T-helper 2 cell treated with Interferon-gamma antibody and Interleukin-4, amounts not matched to agents 5 μg/mL and 100 μg/mL, for 36 hours (primary cell): Measurements from ENCODE around the gene HOATZ.
A peak's percentile ranks its signal among the peaks of the same experiment; 100 is the strongest.

Experiments used
- DNase-seq: peaks from one replicate; pipeline ENCODE4 v3.0.0; 2021; ENCODE audit warnings: low spot score
- H3K27ac Mint-ChIP-seq: one replicate; pipeline ENCODE4 v1.8.0; 2021; ENCODE audit warnings: mild to moderate bottlenecking, mixed read lengths
- H3K27me3 Mint-ChIP-seq: one replicate; pipeline ENCODE4 v1.8.0; 2021; ENCODE audit warnings: low read depth, mixed read lengths
- H3K36me3 Mint-ChIP-seq: one replicate; pipeline ENCODE4 v1.8.0; 2021; ENCODE audit warnings: low read depth, mixed read lengths
- H3K4me1 Mint-ChIP-seq: one replicate; pipeline ENCODE4 v1.8.0; 2021; ENCODE audit warnings: low read depth, mixed read lengths
- H3K4me3 Mint-ChIP-seq: one replicate; pipeline ENCODE4 v1.8.0; 2022; ENCODE audit warnings: mild to moderate bottlenecking, moderate library complexity, mixed read lengths
- H3K9me3 Mint-ChIP-seq: one replicate; pipeline ENCODE4 v1.8.0; 2021; ENCODE audit warnings: mixed read lengths

HOATZ gene

GRCh38 chr11:111569476-111569875 is 54.9 kb downstream of the HOATZ start:
- H3K27ac Mint-ChIP-seq = no peak overlapping the region
- H3K4me3 Mint-ChIP-seq = no peak overlapping the region
- H3K27me3 Mint-ChIP-seq = peaks cover 9% of the 10 kb centered on the region
- peaks cover 2% of the 10 kb centered on the region for H3K4me1 Mint-ChIP-seq
- H3K36me3 Mint-ChIP-seq = no peaks in the 10 kb centered on the region
- no peak for DNase-seq
- H3K9me3 Mint-ChIP-seq = no peaks in the 10 kb centered on the region

- Mint-ChIP-seq H3K4me1 (peaks cover 3% of the 10 kb centered on the region), H3K27me3 (peaks cover 9% of the 10 kb centered on the region), H3K27ac (no peak overlapping the region), H3K36me3 (no peaks in the 10 kb centered on the region), H3K4me3 (no peak overlapping the region), H3K9me3 (no peaks in the 10 kb centered on the region)
- DNase-seq = no peak
Measured at GRCh38 chr11:111570796-111571195, 56.2 kb downstream of the HOATZ start.

- Mint-ChIP-seq H3K27ac (no peak overlapping the region), H3K4me1 (peaks cover 3% of the 10 kb centered on the region), H3K36me3 (no peaks in the 10 kb centered on the region), H3K27me3 (peaks cover 9% of the 10 kb centered on the region), H3K4me3 (no peak overlapping the region), H3K9me3 (no peaks in the 10 kb centered on the region)
- no peak for DNase-seq
Measured at GRCh38 chr11:111571829-111572501, 57.4 kb downstream of the HOATZ start.

GRCh38 chr11:111572581-111572980 is 58.0 kb downstream of the HOATZ start:
- Mint-ChIP-seq H3K9me3 (no peaks in the 10 kb centered on the region), H3K4me1 (peaks cover 3% of the 10 kb centered on the region), H3K4me3 (no peak overlapping the region), H3K27ac (no peak overlapping the region), H3K27me3 (peaks cover 11% of the 10 kb centered on the region), H3K36me3 (no peaks in the 10 kb centered on the region)
- no peak for DNase-seq

- no peak for DNase-seq
Measured at GRCh38 chr11:111573821-111574249, 59.3 kb downstream of the HOATZ start.

GRCh38 chr11:111574373-111575225 is 60.0 kb downstream of the HOATZ start:
- Mint-ChIP-seq H3K27ac (no peak overlapping the region), H3K27me3 (peaks cover 11% of the 10 kb centered on the region), H3K9me3 (no peaks in the 10 kb centered on the region), H3K4me3 (peak overlapping the region; percentile 21), H3K4me1 (peaks cover 3% of the 10 kb centered on the region), H3K36me3 (no peaks in the 10 kb centered on the region)
- no peak for DNase-seq

More at GRCh38 chr11:111573821-111574249, 59.3 kb downstream of the HOATZ start:
- no peaks in the 10 kb centered on the region for H3K36me3 Mint-ChIP-seq
- H3K27ac Mint-ChIP-seq = no peak overlapping the region
- no peaks in the 10 kb centered on the region for H3K9me3 Mint-ChIP-seq
- H3K4me1 Mint-ChIP-seq = peaks cover 3% of the 10 kb centered on the region
- H3K4me3 Mint-ChIP-seq = no peak overlapping the region
- H3K27me3 Mint-ChIP-seq = peaks cover 11% of the 10 kb centered on the region

GRCh38 chr11:111575740-111576139 is 61.2 kb downstream of the HOATZ start:
- no peak for DNase-seq
- Mint-ChIP-seq H3K27ac (no peak overlapping the region), H3K36me3 (no peaks in the 10 kb centered on the region), H3K4me1 (peaks cover 4% of the 10 kb centered on the region), H3K27me3 (peaks cover 9% of the 10 kb centered on the region), H3K9me3 (no peaks in the 10 kb centered on the region), H3K4me3 (no peak overlapping the region)

GRCh38 chr11:111577821-111578220 is 63.2 kb downstream of the HOATZ start:
- no peak overlapping the region for H3K27ac Mint-ChIP-seq
- DNase-seq = no peak
- peaks cover 2% of the 10 kb centered on the region for H3K4me1 Mint-ChIP-seq
- H3K36me3 Mint-ChIP-seq = no peaks in the 10 kb centered on the region
- H3K4me3 Mint-ChIP-seq = no peak overlapping the region
- H3K9me3 Mint-ChIP-seq = no peaks in the 10 kb centered on the region
- H3K27me3 Mint-ChIP-seq = peaks cover 2% of the 10 kb centered on the region

- H3K36me3 Mint-ChIP-seq = no peaks in the 10 kb centered on the region
- no peaks in the 10 kb centered on the region for H3K9me3 Mint-ChIP-seq
- no peak for DNase-seq
- H3K4me1 Mint-ChIP-seq = peaks cover 1% of the 10 kb centered on the region
- no peak overlapping the region for H3K4me3 Mint-ChIP-seq
- no peak overlapping the region for H3K27ac Mint-ChIP-seq
- H3K27me3 Mint-ChIP-seq = peaks cover 2% of the 10 kb centered on the region
Measured at GRCh38 chr11:111581341-111581740, 66.8 kb downstream of the HOATZ start.

- Mint-ChIP-seq H3K27me3 (peaks cover 2% of the 10 kb centered on the region), H3K36me3 (no peaks in the 10 kb centered on the region), H3K4me1 (peaks cover 1% of the 10 kb centered on the region), H3K27ac (no peak overlapping the region), H3K4me3 (no peak overlapping the region), H3K9me3 (no peaks in the 10 kb centered on the region)
- no peak for DNase-seq
Measured at GRCh38 chr11:111582163-111582562, 67.6 kb downstream of the HOATZ start.

GRCh38 chr11:111582881-111583280 is 68.3 kb downstream of the HOATZ start:
- Mint-ChIP-seq H3K9me3 (no peaks in the 10 kb centered on the region), H3K36me3 (no peaks in the 10 kb centered on the region), H3K27me3 (no peaks in the 10 kb centered on the region), H3K4me1 (peaks cover 1% of the 10 kb centered on the region), H3K27ac (no peak overlapping the region), H3K4me3 (no peak overlapping the region)
- DNase-seq = no peak

GRCh38 chr11:111585371-111585770 is 70.8 kb downstream of the HOATZ start:
- DNase-seq = no peak
- no peak overlapping the region for H3K4me3 Mint-ChIP-seq
- no peak overlapping the region for H3K27ac Mint-ChIP-seq
- H3K4me1 Mint-ChIP-seq = peaks cover 1% of the 10 kb centered on the region
- no peaks in the 10 kb centered on the region for H3K36me3 Mint-ChIP-seq
- no peaks in the 10 kb centered on the region for H3K9me3 Mint-ChIP-seq
- peaks cover 10% of the 10 kb centered on the region for H3K27me3 Mint-ChIP-seq

GRCh38 chr11:111586388-111586831 is 71.8 kb downstream of the HOATZ start:
- H3K36me3 Mint-ChIP-seq = no peaks in the 10 kb centered on the region
- peaks cover 10% of the 10 kb centered on the region for H3K27me3 Mint-ChIP-seq
- H3K4me1 Mint-ChIP-seq = no peaks in the 10 kb centered on the region
- H3K9me3 Mint-ChIP-seq = no peaks in the 10 kb centered on the region
- no peak overlapping the region for H3K27ac Mint-ChIP-seq
- H3K4me3 Mint-ChIP-seq = no peak overlapping the region
- DNase-seq = no peak
